BLaER1 (cell line): ENCODE data around the gene ARHGEF16.

ENCODE experiments used
- H3K27ac ChIP-seq: shearing (Covaris generic); formaldehyde crosslinking; 2 replicates; pipeline ENCODE4 v1.8.1; 2022
- H3K27me3 ChIP-seq: shearing (Covaris generic); formaldehyde crosslinking; 2 replicates; pipeline ENCODE4 v1.8.1; 2022
- H3K36me3 ChIP-seq: shearing (Covaris generic); formaldehyde crosslinking; 2 replicates; pipeline ENCODE4 v1.8.1; 2022
- H3K4me1 ChIP-seq: shearing (Covaris generic); formaldehyde crosslinking; 2 replicates; pipeline ENCODE4 v1.8.1; 2022
- H3K4me2 ChIP-seq: shearing (Covaris generic); formaldehyde crosslinking; 2 replicates; pipeline ENCODE4 v1.8.1; 2022
- H3K4me3 ChIP-seq: shearing (Covaris generic); formaldehyde crosslinking; 2 replicates; pipeline ENCODE4 v1.8.1; 2022
- H3K9ac ChIP-seq: shearing (Covaris generic); formaldehyde crosslinking; 2 replicates; pipeline ENCODE4 v1.8.1; 2022
- H3K9me3 ChIP-seq: shearing (Covaris generic); formaldehyde crosslinking; 2 replicates; pipeline ENCODE4 v1.8.1; 2022
- H4K20me1 ChIP-seq: shearing (Covaris generic); formaldehyde crosslinking; 2 replicates; pipeline ENCODE4 v1.8.1; 2022
- Cebpa-rat ChIP-seq: shearing (Covaris generic); IDR thresholded peaks from 2 replicates; pipeline ENCODE4 v1.8.1; 2022

ARHGEF16 gene

GRCh38 chr1:3470650-3471355 is 16.3 kb downstream of the ARHGEF16 start:
- Histone ChIP-seq H3K27ac (no peak overlapping the region), H4K20me1 (peaks cover 14% of the 10 kb centered on the region; the same call in 1 of the 2 replicates), H3K4me2 (peak overlapping the region; percentile 86), H3K9ac (no peak overlapping the region; the same call in 1 of the 2 replicates), H3K9me3 (no peaks in the 10 kb centered on the region), H3K4me3 (no peak overlapping the region), H3K4me1 (peaks cover 63% of the 10 kb centered on the region), H3K27me3 (no peaks in the 10 kb centered on the region), H3K36me3 (no peaks in the 10 kb centered on the region)
- TF ChIP-seq Cebpa-rat, result no peak

- peak overlapping the region; percentile 58 for H3K27ac ChIP-seq
- no peaks in the 10 kb centered on the region for H3K36me3 ChIP-seq
- H4K20me1 ChIP-seq, result peaks cover 9% of the 10 kb centered on the region; the same call in 1 of the 2 replicates
- peaks cover 56% of the 10 kb centered on the region for H3K4me1 ChIP-seq
- TF ChIP-seq Cebpa-rat, result no peak
- H3K27me3 ChIP-seq, result no peaks in the 10 kb centered on the region
- no peaks in the 10 kb centered on the region for H3K9me3 ChIP-seq
- H3K4me2 ChIP-seq, result peak overlapping the region; percentile 86
- H3K4me3 ChIP-seq, result no peak overlapping the region
- H3K9ac ChIP-seq, result peak overlapping the region; percentile 48; the same call in 1 of the 2 replicates
Measured at GRCh38 chr1:3471356-3472087, 17.1 kb downstream of the ARHGEF16 start.

- Histone ChIP-seq H4K20me1 (peaks cover 2% of the 10 kb centered on the region; the same call in 1 of the 2 replicates), H3K27me3 (peaks cover under 1% of the 10 kb centered on the region; the same call in 1 of the 2 replicates), H3K9ac (peak overlapping the region; percentile 48; the same call in 1 of the 2 replicates), H3K36me3 (no peaks in the 10 kb centered on the region), H3K27ac (peak overlapping the region; percentile 58), H3K4me3 (no peak overlapping the region), H3K4me1 (peaks cover 49% of the 10 kb centered on the region), H3K9me3 (no peaks in the 10 kb centered on the region), H3K4me2 (peak overlapping the region; percentile 86)
- no peak for TF ChIP-seq Cebpa-rat
Measured at GRCh38 chr1:3472088-3472850, 17.8 kb downstream of the ARHGEF16 start.

- Histone ChIP-seq H4K20me1 (no peaks in the 10 kb centered on the region; the same call in 1 of the 2 replicates), H3K27ac (no peak overlapping the region), H3K4me1 (peaks cover 49% of the 10 kb centered on the region), H3K27me3 (peaks cover 7% of the 10 kb centered on the region), H3K4me2 (no peak overlapping the region), H3K4me3 (no peak overlapping the region), H3K9me3 (no peaks in the 10 kb centered on the region), H3K36me3 (no peaks in the 10 kb centered on the region), H3K9ac (no peak overlapping the region)
- TF ChIP-seq Cebpa-rat, result no peak
Measured at GRCh38 chr1:3472906-3473305, 18.4 kb downstream of the ARHGEF16 start.

- H4K20me1 ChIP-seq, result no peaks in the 10 kb centered on the region; the same call in 1 of the 2 replicates
- no peak overlapping the region for H3K4me3 ChIP-seq
- H3K9ac ChIP-seq, result no peak overlapping the region
- H3K27ac ChIP-seq, result no peak overlapping the region
- no peak for TF ChIP-seq Cebpa-rat
- H3K36me3 ChIP-seq, result no peaks in the 10 kb centered on the region
- H3K4me1 ChIP-seq, result peaks cover 49% of the 10 kb centered on the region
- no peak overlapping the region for H3K4me2 ChIP-seq
- H3K27me3 ChIP-seq, result peaks cover 12% of the 10 kb centered on the region
- no peaks in the 10 kb centered on the region for H3K9me3 ChIP-seq
Measured at GRCh38 chr1:3473381-3473844, 18.9 kb downstream of the ARHGEF16 start.

GRCh38 chr1:3474016-3474415 is 19.6 kb downstream of the ARHGEF16 start:
- Histone ChIP-seq H3K4me1 (peaks cover 49% of the 10 kb centered on the region), H3K9me3 (no peaks in the 10 kb centered on the region), H3K27ac (no peak overlapping the region), H3K9ac (no peak overlapping the region), H3K4me3 (no peak overlapping the region), H3K36me3 (no peaks in the 10 kb centered on the region), H3K27me3 (peaks cover 14% of the 10 kb centered on the region), H3K4me2 (no peak overlapping the region), H4K20me1 (peaks cover 2% of the 10 kb centered on the region)
- no peak for TF ChIP-seq Cebpa-rat

GRCh38 chr1:3474421-3474820 is 20.0 kb downstream of the ARHGEF16 start:
- peaks cover 49% of the 10 kb centered on the region for H3K4me1 ChIP-seq
- H3K4me2 ChIP-seq, result no peak overlapping the region
- H3K9ac ChIP-seq, result no peak overlapping the region
- H3K27ac ChIP-seq, result no peak overlapping the region
- TF ChIP-seq Cebpa-rat, result no peak
- no peak overlapping the region for H3K4me3 ChIP-seq
- no peaks in the 10 kb centered on the region for H3K36me3 ChIP-seq
- no peaks in the 10 kb centered on the region for H3K9me3 ChIP-seq
- H4K20me1 ChIP-seq, result peaks cover 6% of the 10 kb centered on the region
- H3K27me3 ChIP-seq, result peaks cover 14% of the 10 kb centered on the region

GRCh38 chr1:3475839-3476573 is 21.5 kb downstream of the ARHGEF16 start:
- Histone ChIP-seq H3K9me3 (no peaks in the 10 kb centered on the region), H3K4me1 (peaks cover 53% of the 10 kb centered on the region), H3K9ac (no peak overlapping the region), H3K27ac (no peak overlapping the region), H3K4me3 (no peak overlapping the region), H3K36me3 (no peaks in the 10 kb centered on the region), H3K4me2 (no peak overlapping the region), H3K27me3 (peaks cover 25% of the 10 kb centered on the region), H4K20me1 (peaks cover 22% of the 10 kb centered on the region)
- no peak for TF ChIP-seq Cebpa-rat

GRCh38 chr1:3476666-3477065 is 22.2 kb downstream of the ARHGEF16 start:
- Histone ChIP-seq H3K4me3 (no peak overlapping the region), H4K20me1 (peaks cover 28% of the 10 kb centered on the region), H3K27me3 (peaks cover 25% of the 10 kb centered on the region), H3K36me3 (no peaks in the 10 kb centered on the region), H3K4me1 (peaks cover 49% of the 10 kb centered on the region), H3K9ac (no peak overlapping the region), H3K27ac (no peak overlapping the region), H3K9me3 (no peaks in the 10 kb centered on the region), H3K4me2 (no peak overlapping the region)
- TF ChIP-seq Cebpa-rat, result no peak
